Esophagus muscularis mucosa (tissue), 4 donors: ENCODE results near the gene IFNW1. TPM values are rescaled to one million over a fixed set of nuclear protein-coding genes. Genes with fewer than 3 reads are reported as not detected.

Experiments
- DNase-seq: peaks from one replicate; pipeline ENCODE4 v3.0.0-alpha.2; 2017; ENCODE audit errors: extremely low spot score
- H3K27ac ChIP-seq, 4 donors: fragments of 200-600 bp; sonication (generic); replicated peaks in 1 of 4; 1 replicate in 3 of 4; 2 replicates in 1 of 4; pipeline ENCODE4 v1.5.1; 2016 to 2019; ENCODE audit warnings: mild to moderate bottlenecking in 1 of 4
- H3K27me3 ChIP-seq, 4 donors: fragments of 200-600 bp; sonication (generic); one replicate each; pipeline versions ENCODE4 v1.5.1 to v1.6.0; 2016 to 2019
- H3K36me3 ChIP-seq, 4 donors: fragments of 200-600 bp; sonication (generic); one replicate each; pipeline ENCODE4 v1.5.1; 2016 to 2019
- H3K4me1 ChIP-seq, 4 donors: fragments of 200-600 bp; sonication (generic); one replicate each; pipeline ENCODE4 v1.5.1; 2016 to 2019
- H3K4me3 ChIP-seq, 4 donors: fragments of 200-600 bp; sonication (generic); 1 replicate in 2 of 4; 2 replicates in 2 of 4; pipeline ENCODE4 v1.5.1; 2016 to 2019; ENCODE audit warnings: mild to moderate bottlenecking in 4 of 4, moderate library complexity in 1 of 4
- H3K9me3 ChIP-seq, 4 donors: fragments of 200-600 bp; sonication (generic); 1 replicate in 3 of 4; 2 replicates in 1 of 4; pipeline ENCODE4 v1.5.1; 2016 to 2019
- EP300 ChIP-seq: sonication (generic); formaldehyde crosslinking; IDR thresholded peaks from one replicate; pipeline ENCODE4 v1.6.1; 2017; ENCODE audit warnings: antibody characterized with exemption
- POLR2A ChIP-seq: fragments of 450-650 bp; IDR thresholded peaks from one replicate; pipeline ENCODE4 v1.6.1; 2017; ENCODE audit warnings: antibody characterized with exemption, moderate library complexity, mild to moderate bottlenecking, low read depth
- POLR2AphosphoS5 ChIP-seq, 2 donors: sonication (generic); formaldehyde crosslinking; IDR thresholded peaks; one replicate each; pipeline ENCODE4 v1.6.1; 2017; ENCODE audit warnings: antibody characterized with exemption in 2 of 2
- WGBS: methylation state at CpG from one replicate; pipeline ENCODE4 v1.1.5; 2018; 5-methylcytosine and 5-hydroxymethylcytosine counted together
- intact Hi-C: fragments of 100-400 bp; cut with DNase I; formaldehyde crosslinking; loops from one replicate; pipeline ENCODE4 v1.15.1; 2023
- small RNA-seq, 3 donors: library from RNA; depleted of rRNA; stranded (forward); fragments of <200 nt; gene quantifications; one replicate each; pipeline ENCODE3, GENCODE V24; 2016
- total RNA-seq, 4 donors: library from RNA; depleted of rRNA; stranded (reverse); fragments of >200 nt; gene quantifications; one replicate each; pipeline versions ENCODE4 v1.1.0 to v1.2.1, GENCODE V29; 2016
- TF ChIP-seq, protein P1 (sequence below), 3 experiments: fragments of 200-600 bp in 2 of 3; fragments of 450-650 bp in 1 of 3; sonication (generic) in 2 of 3; IDR thresholded peaks; one replicate each; pipeline ENCODE4 v1.5.1; 2017 to 2019; ENCODE audit warnings: antibody characterized with exemption in 3 of 3, mild to moderate bottlenecking in 2 of 3, moderate library complexity in 1 of 3

IFNW1 gene
- total RNA-seq, 4 donors from 2014 or later = not detected

DNA sequence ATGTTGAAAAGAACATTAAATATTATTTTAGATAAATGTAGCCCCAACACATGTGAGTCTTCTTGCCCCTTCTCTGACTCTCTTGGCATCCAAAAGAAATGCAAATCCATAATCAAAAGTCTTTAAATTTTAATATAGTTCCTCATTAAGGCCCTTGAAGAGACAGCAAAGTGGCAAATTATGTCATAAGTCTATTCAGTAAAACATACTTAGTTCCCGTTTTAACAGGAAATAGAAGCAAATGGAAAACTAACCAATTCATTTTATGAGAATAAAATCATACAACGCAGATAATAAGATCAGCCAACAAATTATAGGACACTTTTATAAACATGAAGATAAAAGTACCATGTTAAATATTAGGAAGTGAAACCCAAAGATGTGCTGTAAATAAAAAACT lies 43.8 kb downstream of the IFNW1 start:
- H3K27me3 ChIP-seq = no peaks in the 10 kb centered on the region
- WGBS = 71% methylated on average over 2 of the region's 2 CpGs
- H3K9me3 ChIP-seq = no peaks in the 10 kb centered on the region
- no peak overlapping the region for H3K4me3 ChIP-seq
- TF ChIP-seq POLR2AphosphoS5 (IDR thresholded peaks at IDR 0.05) (no peak), POLR2A (no peak)
- intact Hi-C loops = no loop called here
- H3K36me3 ChIP-seq = no peaks in the 10 kb centered on the region
- peaks cover 13 to 21% (median 19%) of the 10 kb centered on the region in 4 donors for H3K4me1 ChIP-seq
- H3K27ac ChIP-seq = no peak overlapping the region
- DNase-seq = no peak

DNA sequence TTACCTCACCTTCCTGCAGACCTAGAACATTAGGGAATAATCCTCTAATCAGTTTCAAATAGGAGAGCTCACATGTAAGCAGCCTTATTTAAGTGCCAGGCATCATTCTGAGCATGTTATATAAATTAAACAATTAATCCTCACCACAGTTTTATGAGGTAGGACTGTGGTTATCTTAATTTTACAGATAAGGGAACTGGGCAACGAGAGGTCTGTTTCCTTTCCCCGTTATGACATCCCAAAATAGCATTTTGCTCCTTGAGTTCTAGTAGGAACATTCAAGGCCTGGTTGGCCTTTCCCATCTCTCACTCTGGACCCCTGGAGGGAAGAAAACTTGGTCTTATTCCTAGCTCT lies 44.8 kb downstream of the IFNW1 start:
- H3K36me3 ChIP-seq = no peaks in the 10 kb centered on the region
- intact Hi-C loops = no loop called here
- DNase-seq = no peak
- 54% methylated on average over 2 of the region's 2 CpGs for WGBS
- H3K4me3 ChIP-seq = peak overlapping the region in 3 of 4 donors; percentile 33 to 42 (median 41)
- TF ChIP-seq POLR2AphosphoS5 (IDR thresholded peaks at IDR 0.05) = no peak
- no peak for TF ChIP-seq EP300
- TF ChIP-seq, protein P1, sequence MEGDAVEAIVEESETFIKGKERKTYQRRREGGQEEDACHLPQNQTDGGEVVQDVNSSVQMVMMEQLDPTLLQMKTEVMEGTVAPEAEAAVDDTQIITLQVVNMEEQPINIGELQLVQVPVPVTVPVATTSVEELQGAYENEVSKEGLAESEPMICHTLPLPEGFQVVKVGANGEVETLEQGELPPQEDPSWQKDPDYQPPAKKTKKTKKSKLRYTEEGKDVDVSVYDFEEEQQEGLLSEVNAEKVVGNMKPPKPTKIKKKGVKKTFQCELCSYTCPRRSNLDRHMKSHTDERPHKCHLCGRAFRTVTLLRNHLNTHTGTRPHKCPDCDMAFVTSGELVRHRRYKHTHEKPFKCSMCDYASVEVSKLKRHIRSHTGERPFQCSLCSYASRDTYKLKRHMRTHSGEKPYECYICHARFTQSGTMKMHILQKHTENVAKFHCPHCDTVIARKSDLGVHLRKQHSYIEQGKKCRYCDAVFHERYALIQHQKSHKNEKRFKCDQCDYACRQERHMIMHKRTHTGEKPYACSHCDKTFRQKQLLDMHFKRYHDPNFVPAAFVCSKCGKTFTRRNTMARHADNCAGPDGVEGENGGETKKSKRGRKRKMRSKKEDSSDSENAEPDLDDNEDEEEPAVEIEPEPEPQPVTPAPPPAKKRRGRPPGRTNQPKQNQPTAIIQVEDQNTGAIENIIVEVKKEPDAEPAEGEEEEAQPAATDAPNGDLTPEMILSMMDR (IDR thresholded peaks at IDR 0.05) = no peak
- TF ChIP-seq POLR2A = no peak
- peaks cover 13 to 21% (median 19%) of the 10 kb centered on the region in 4 donors for H3K4me1 ChIP-seq
- no peaks in the 10 kb centered on the region for H3K27me3 ChIP-seq
- H3K9me3 ChIP-seq = no peaks in the 10 kb centered on the region
- peak overlapping the region; percentile 55 to 76 (median 63) for H3K27ac ChIP-seq

DNA sequence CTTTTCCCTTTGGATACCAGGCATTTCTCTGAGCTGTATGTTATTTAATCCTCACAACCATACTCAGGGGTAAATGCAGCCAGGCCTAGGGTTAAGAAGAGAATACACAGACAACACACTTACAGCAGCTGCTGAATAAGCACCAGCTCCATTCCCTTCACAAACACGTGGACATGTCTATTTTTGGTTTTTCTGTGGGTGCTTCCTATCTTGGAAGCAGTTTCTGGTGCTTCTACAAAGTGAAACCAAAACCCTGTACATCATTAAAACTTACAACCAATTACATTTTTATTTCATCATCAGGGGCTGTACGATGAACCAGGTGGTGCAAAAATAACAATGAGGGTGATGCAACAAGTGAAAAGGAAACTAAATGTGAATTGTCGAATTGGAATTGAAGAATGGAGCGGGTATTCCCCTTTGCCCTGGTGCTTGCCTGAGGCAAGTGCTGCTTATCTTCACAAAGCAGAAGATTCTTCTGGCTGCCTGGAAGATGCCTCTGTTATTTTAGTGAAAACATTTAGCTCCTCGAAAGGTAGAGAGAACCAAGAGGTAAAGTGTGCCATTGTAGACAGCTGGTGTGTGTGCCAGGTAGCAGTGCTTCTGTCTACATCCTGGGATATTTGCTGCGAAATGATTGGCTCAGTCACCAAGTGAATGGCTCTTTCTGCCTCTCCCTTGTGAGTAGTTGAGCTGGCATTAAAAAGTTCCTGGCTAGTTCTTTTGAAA lies 45.3 kb downstream of the IFNW1 start:
- intact Hi-C loops = no loop called here
- H3K9me3 ChIP-seq = no peaks in the 10 kb centered on the region
- no peaks in the 10 kb centered on the region for H3K36me3 ChIP-seq
- 22% methylated on average over 6 of the region's 6 CpGs for WGBS
- H3K27me3 ChIP-seq = no peaks in the 10 kb centered on the region
- peak; percentile 88 for DNase-seq
- peak overlapping the region; percentile 33 to 49 (median 42) for H3K4me3 ChIP-seq
- peaks cover 13 to 21% (median 19%) of the 10 kb centered on the region in 4 donors for H3K4me1 ChIP-seq
- peak overlapping the region; percentile 55 to 76 (median 63) for H3K27ac ChIP-seq
- TF ChIP-seq POLR2AphosphoS5 (IDR thresholded peaks at IDR 0.05) (peak; percentile 14 to 32), POLR2A (no peak)

DNA sequence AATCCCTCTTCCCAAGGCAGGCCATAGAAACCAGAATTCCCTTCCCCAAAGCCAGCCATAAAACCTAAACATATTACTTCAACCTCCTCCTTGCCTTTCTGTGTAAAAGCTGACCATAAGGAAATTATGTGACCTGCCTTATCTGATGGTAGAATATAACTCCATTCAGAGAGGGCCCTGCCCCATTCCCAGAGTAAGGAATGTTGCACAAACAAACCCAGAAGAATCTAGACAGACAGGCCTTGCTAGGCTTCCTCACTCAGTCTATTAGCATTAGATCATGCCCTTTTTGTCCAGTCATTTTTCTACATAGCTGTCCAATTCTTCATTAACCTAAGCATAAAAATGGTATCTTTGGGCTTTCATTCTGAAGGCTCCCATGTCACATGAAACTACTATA lies 46.1 kb downstream of the IFNW1 start:
- no peak for DNase-seq
- H3K4me3 ChIP-seq = no peak overlapping the region
- H3K27ac ChIP-seq = peak overlapping the region; percentile 55 to 76 (median 63)
- peaks cover 13 to 21% (median 19%) of the 10 kb centered on the region in 4 donors for H3K4me1 ChIP-seq
- H3K9me3 ChIP-seq = no peaks in the 10 kb centered on the region
- intact Hi-C loops = no loop called here
- H3K36me3 ChIP-seq = no peaks in the 10 kb centered on the region
- no peak for TF ChIP-seq POLR2AphosphoS5 (IDR thresholded peaks at IDR 0.05)
- TF ChIP-seq, protein P1 (IDR thresholded peaks at IDR 0.05) = no peak
- TF ChIP-seq POLR2A = no peak
- no peak for TF ChIP-seq EP300
- H3K27me3 ChIP-seq = no peaks in the 10 kb centered on the region

Small RNA genes lying within 50 kb of the gene (small RNA-seq; reads per million reads assigned to genes)
- gene IFNWP4 = 0 reads per million in 3 donors
- gene RF00019 = 0 reads per million in 3 donors

Other genes with a start within 250 kb of the IFNW1 start
- 10 to 100 TPM; 13.8 to 25.0 (median 17.9) TPM for gene HACD4, start 110.2 kb downstream of the IFNW1 start, total RNA-seq
- gene IFNB1, start 63.9 kb downstream of the IFNW1 start, total RNA-seq = not detected
- gene IFNA21, start 24.8 kb upstream of the IFNW1 start, total RNA-seq = not detected
- not detected for gene IFNA4, start 45.8 kb upstream of the IFNW1 start, total RNA-seq
- gene IFNA7, start 60.4 kb upstream of the IFNW1 start, total RNA-seq = not detected
- gene IFNA10, start 65.3 kb upstream of the IFNW1 start, total RNA-seq = not detected
- not detected for gene IFNA16, start 75.5 kb upstream of the IFNW1 start, total RNA-seq
- gene IFNA17, start 86.4 kb upstream of the IFNW1 start, total RNA-seq = not detected
- gene IFNA14, start 98.2 kb upstream of the IFNW1 start, total RNA-seq = not detected
- not detected for gene IFNA5, start 163.5 kb upstream of the IFNW1 start, total RNA-seq
- 10 to 100 TPM; 19.2 to 22.8 (median 21.3) TPM for gene KLHL9, start 193.6 kb upstream of the IFNW1 start, total RNA-seq
- not detected for gene IFNA6, start 209.1 kb upstream of the IFNW1 start, total RNA-seq
- gene IFNA13, start 226.2 kb upstream of the IFNW1 start, total RNA-seq = not detected
- not detected for gene IFNA2, start 243.6 kb upstream of the IFNW1 start, total RNA-seq